HepG2 (cell line): ENCODE measurements around the gene CDH23. TPM values are rescaled to one million over a fixed set of nuclear protein-coding genes. Genes with fewer than 3 reads are reported as not detected.

Experiments used
- ATAC-seq: fragments of 200-7000 bp; cut with Tn5 transposase; 3 replicates; pipeline ENCODE4 v1.9.1; 2020; ENCODE audit warnings: mild to moderate bottlenecking, moderate library complexity
- BruUV-seq: library from RNA; stranded (reverse); fragments of 400-500 nt; replicated peaks from 2 replicates; lab custom pipeline; 2021; lab: Mats Ljungman, UMichigan
- CTCF ChIA-PET: fragments of 300-600 bp; formaldehyde crosslinking; extraction: SDS; loops from one replicate; lab custom pipeline; 2021; ENCODE audit warnings: low total read pairs, inconsistent platforms, low intra/inter-chr PET ratio; lab: Yijun Ruan, JAX
- POLR2A ChIA-PET: fragments of 350-600 bp; sonication (Branson Sonifier 250); formaldehyde crosslinking; loops from one replicate; lab custom pipeline; 2020; ENCODE audit warnings: antibody characterized with exemption, inconsistent platforms; lab: Yijun Ruan, JAX
- DNase-seq: peaks from one replicate; pipeline ENCODE4 v3.0.0-alpha.2; 2015; ENCODE audit warnings: low spot score
- FAIRE-seq: peaks from 3 replicates; lab custom pipeline; 2011; peaks lifted over from hg19 to GRCh38; lab: Jason Lieb, UNC
- H2AFZ ChIP-seq: one replicate; pipeline ENCODE4 v1.6.1; 2011; ENCODE audit warnings: low read length, inconsistent platforms
- H3K27ac ChIP-seq: fragments of 300-600 bp; 3 replicates; pipeline ENCODE4 v1.8.0; 2011; ENCODE audit warnings: mixed run types, mild to moderate bottlenecking, mixed read lengths, low read length, inconsistent platforms; ENCODE audit not compliant: insufficient read depth; ENCODE audit errors: extremely low read length
- H3K27me3 ChIP-seq, 2 experiments: fragments of 200-600 bp in 1 of 2; 2 replicates in 1 of 2; 3 replicates in 1 of 2; pipeline versions ENCODE4 v1.6.0 to v1.8.0; 2011; ENCODE audit warnings: low read length in 2 of 2, mild to moderate bottlenecking in 2 of 2, moderate library complexity in 2 of 2, inconsistent platforms in 1 of 2; ENCODE audit not compliant: insufficient read depth in 2 of 2, control insufficient read depth in 1 of 2
- H3K36me3 ChIP-seq, 2 experiments: fragments of 200-600 bp in 1 of 2; replicated peaks in 1 of 2; 2 replicates in 1 of 2; 3 replicates in 1 of 2; pipeline versions ENCODE4 v1.5.1 to v1.8.0; 2011; ENCODE audit warnings: low read length in 2 of 2, inconsistent platforms in 1 of 2; ENCODE audit not compliant: insufficient read depth in 2 of 2, control insufficient read depth in 1 of 2
- H3K4me1 ChIP-seq: 2 replicates; pipeline ENCODE4 v1.5.1; 2012; ENCODE audit warnings: low read length, inconsistent platforms; ENCODE audit not compliant: insufficient read depth
- H3K4me2 ChIP-seq: 2 replicates; pipeline ENCODE4 v1.6.0; 2011; ENCODE audit warnings: low read depth, low read length, inconsistent platforms
- H3K4me3 ChIP-seq, 3 experiments: fragments of 200-600 bp in 1 of 3; sonication (generic), shearing (Covaris generic) in 1 of 3; replicated peaks in 1 of 3; 2 replicates each; pipeline ENCODE4 v1.5.1; 2011 to 2016; ENCODE audit warnings: low read length in 3 of 3, inconsistent platforms in 2 of 3, low read depth in 2 of 3, mild to moderate bottlenecking in 2 of 3, control low read depth in 1 of 3, mixed read lengths in 1 of 3; ENCODE audit not compliant: insufficient read depth in 1 of 3
- H3K79me2 ChIP-seq: one replicate; pipeline ENCODE4 v1.6.1; 2011; ENCODE audit warnings: low read length, inconsistent platforms; ENCODE audit not compliant: insufficient read depth
- H3K9ac ChIP-seq: 2 replicates; pipeline ENCODE4 v1.6.0; 2011; ENCODE audit warnings: mild to moderate bottlenecking, low read depth, low read length, inconsistent platforms; ENCODE audit not compliant: insufficient read depth
- H3K9me3 ChIP-seq: 2 replicates; pipeline ENCODE4 v1.5.1; 2012; ENCODE audit warnings: mild to moderate bottlenecking, low read length
- H4K20me1 ChIP-seq: 2 replicates; pipeline ENCODE4 v1.6.0; 2011; ENCODE audit warnings: inconsistent platforms, mild to moderate bottlenecking, low read length, moderate library complexity; ENCODE audit not compliant: insufficient read depth
- GABPB1 ChIP-seq: IDR thresholded peaks from 2 replicates; pipeline ENCODE4 v1.6.1; 2016; ENCODE audit warnings: mild to moderate bottlenecking, missing genetic modification reagents, moderate library complexity, missing compliant biosample characterization
- SKIL ChIP-seq: sonication (generic); formaldehyde crosslinking; IDR thresholded peaks from 2 replicates; pipeline ENCODE4 v1.8.0; 2022; ENCODE audit warnings: missing genetic modification reagents, mild to moderate bottlenecking, moderate library complexity, borderline replicate concordance
- ZBTB44 ChIP-seq: sonication (generic); formaldehyde crosslinking; IDR thresholded peaks from 2 replicates; pipeline ENCODE4 v1.4.0; 2020; ENCODE audit warnings: missing genetic modification reagents
- ZFP91 ChIP-seq: sonication (generic); formaldehyde crosslinking; IDR thresholded peaks from 2 replicates; pipeline ENCODE4 v1.9.0; 2022; ENCODE audit warnings: missing genetic modification reagents, mild to moderate bottlenecking, borderline replicate concordance
- ZNF674 ChIP-seq: sonication (generic); formaldehyde crosslinking; IDR thresholded peaks from 2 replicates; pipeline ENCODE4 v1.5.0; 2020; ENCODE audit warnings: low read depth, mild to moderate bottlenecking, missing genetic modification reagents
- WGBS: methylation state at CpG from one replicate; pipeline ENCODE4 v1.1.6; 2017; ENCODE audit warnings: low lambda C conversion rate; 5-methylcytosine and 5-hydroxymethylcytosine counted together
- in situ Hi-C: cut with HindIII; loops from 2 replicates; pipeline ENCODE4 v1.10.0; 2017; ENCODE audit warnings: low pct_unique_long_range_greater_than_20kb; ENCODE audit not compliant: extremely low pct_ligation_motif_present
- intact Hi-C: fragments of 100-400 bp; cut with micrococcal nuclease; formaldehyde crosslinking; loops from one replicate; pipeline ENCODE4 v1.10.0; 2022; ENCODE audit not compliant: unreplicated experiment
- polyA plus RNA-seq, 8 experiments: library from polyadenylated mRNA; depleted of rRNA in 3 of 8; stranded (reverse) in 7 of 8; unstranded in 1 of 8; fragments of >200 nt; fragmentation: Illumina TruSeq in 4 of 8; extraction: Trizol in 4 of 8; gene quantifications; 2 replicates each; pipeline versions ENCODE4 v1.2.1 to v1.2.3, GENCODE V29; 2011 to 2016; ENCODE audit warnings: low read depth in 4 of 8, missing spikeins in 1 of 8, mixed read lengths in 1 of 8; ENCODE audit not compliant: insufficient read depth in 1 of 8
- total RNA-seq, 5 experiments: library from RNA; depleted of rRNA; stranded (reverse); fragments of >200 nt; fragmentation: Illumina TruSeq; extraction: Trizol; gene quantifications; 2 replicates each; pipeline ENCODE4 v1.2.3, GENCODE V29; 2016; ENCODE audit warnings: low read depth in 1 of 5
- TF ChIP-seq, protein P1 (sequence below): sonication (generic); formaldehyde crosslinking; IDR thresholded peaks from 2 replicates; pipeline ENCODE4 v1.4.0; 2020; ENCODE audit warnings: missing genetic modification reagents

The CDH23 gene
- total and polyA plus RNA-seq, 2 of the 13 experiments (the other 11 are each of a cell fraction or from before 2014, with no cell fraction given), result 0.13 TPM; not detected in 1

GRCh38 chr10:71811351-71811750 lies 414.6 kb downstream of the CDH23 start (continued):
- TF ChIP-seq SKIL (CRISPR knock-in tag) (no peak), ZNF674 (CRISPR knock-in tag) (no peak)

GRCh38 chr10:71812016-71812912 lies 415.5 kb downstream of the CDH23 start:
- POLR2A ChIA-PET, result interaction anchor here (1.0 to 1.4 kb wide), 2 partner anchors 39 kb away, joined by 3 to 4 read pairs; partner anchors contain the start of gene PSAP
- H3K36me3 ChIP-seq, result peaks cover 10 to 20% of the 10 kb centered on the region in 2 experiments; a peak in 4 of 5 replicates
- no peaks in the 10 kb centered on the region for H3K9me3 ChIP-seq
- H3K9ac ChIP-seq, result no peak overlapping the region
- H3K27ac ChIP-seq, result no peak overlapping the region
- no peaks in the 10 kb centered on the region for H4K20me1 ChIP-seq
- no peaks in the 10 kb centered on the region for H3K27me3 ChIP-seq
- CTCF ChIA-PET, result interaction anchor here (1.2 to 1.3 kb wide), 3 partner anchors 84 to 115 kb away, joined by 3 to 4 read pairs (median 3); no protein-coding TSS in a partner anchor
- WGBS, result 10% methylated on average over 6 of the region's 22 CpGs
- H2AFZ ChIP-seq, result no peak overlapping the region
- no peak overlapping the region for H3K4me3 ChIP-seq
- no peak overlapping the region for H3K4me2 ChIP-seq
- no peaks in the 10 kb centered on the region for H3K4me1 ChIP-seq
- FAIRE-seq (no peak), DNase-seq (peak; percentile 27), ATAC-seq (peak; percentile 88)
- in situ Hi-C loops (no loop called here), intact Hi-C loops (loop anchor here (1.0 to 5.0 kb wide), 2 partner anchors 40 to 116 kb away; partner anchors contain the start of gene VSIR)
- no peaks in the 10 kb centered on the region for H3K79me2 ChIP-seq
- no TSS peak for BruUV-seq
- TF ChIP-seq, protein P1, sequence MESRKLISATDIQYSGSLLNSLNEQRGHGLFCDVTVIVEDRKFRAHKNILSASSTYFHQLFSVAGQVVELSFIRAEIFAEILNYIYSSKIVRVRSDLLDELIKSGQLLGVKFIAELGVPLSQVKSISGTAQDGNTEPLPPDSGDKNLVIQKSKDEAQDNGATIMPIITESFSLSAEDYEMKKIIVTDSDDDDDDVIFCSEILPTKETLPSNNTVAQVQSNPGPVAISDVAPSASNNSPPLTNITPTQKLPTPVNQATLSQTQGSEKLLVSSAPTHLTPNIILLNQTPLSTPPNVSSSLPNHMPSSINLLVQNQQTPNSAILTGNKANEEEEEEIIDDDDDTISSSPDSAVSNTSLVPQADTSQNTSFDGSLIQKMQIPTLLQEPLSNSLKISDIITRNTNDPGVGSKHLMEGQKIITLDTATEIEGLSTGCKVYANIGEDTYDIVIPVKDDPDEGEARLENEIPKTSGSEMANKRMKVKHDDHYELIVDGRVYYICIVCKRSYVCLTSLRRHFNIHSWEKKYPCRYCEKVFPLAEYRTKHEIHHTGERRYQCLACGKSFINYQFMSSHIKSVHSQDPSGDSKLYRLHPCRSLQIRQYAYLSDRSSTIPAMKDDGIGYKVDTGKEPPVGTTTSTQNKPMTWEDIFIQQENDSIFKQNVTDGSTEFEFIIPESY (CRISPR knock-in tag), result 0 out of 2 replicates have a peak, but pooled peaks have one; percentile 16
- TF ChIP-seq ZFP91, result 0 out of 2 replicates have a peak, but pooled peaks have one; percentile 47
- 0 out of 2 replicates have a peak, but pooled peaks have one; percentile 19 for TF ChIP-seq GABPB1 (CRISPR knock-in tag)
- TF ChIP-seq ZBTB44 (CRISPR knock-in tag), result no peak
